ENCODE results near the gene CIAPIN1.

CIAPIN1 gene

DNA sequence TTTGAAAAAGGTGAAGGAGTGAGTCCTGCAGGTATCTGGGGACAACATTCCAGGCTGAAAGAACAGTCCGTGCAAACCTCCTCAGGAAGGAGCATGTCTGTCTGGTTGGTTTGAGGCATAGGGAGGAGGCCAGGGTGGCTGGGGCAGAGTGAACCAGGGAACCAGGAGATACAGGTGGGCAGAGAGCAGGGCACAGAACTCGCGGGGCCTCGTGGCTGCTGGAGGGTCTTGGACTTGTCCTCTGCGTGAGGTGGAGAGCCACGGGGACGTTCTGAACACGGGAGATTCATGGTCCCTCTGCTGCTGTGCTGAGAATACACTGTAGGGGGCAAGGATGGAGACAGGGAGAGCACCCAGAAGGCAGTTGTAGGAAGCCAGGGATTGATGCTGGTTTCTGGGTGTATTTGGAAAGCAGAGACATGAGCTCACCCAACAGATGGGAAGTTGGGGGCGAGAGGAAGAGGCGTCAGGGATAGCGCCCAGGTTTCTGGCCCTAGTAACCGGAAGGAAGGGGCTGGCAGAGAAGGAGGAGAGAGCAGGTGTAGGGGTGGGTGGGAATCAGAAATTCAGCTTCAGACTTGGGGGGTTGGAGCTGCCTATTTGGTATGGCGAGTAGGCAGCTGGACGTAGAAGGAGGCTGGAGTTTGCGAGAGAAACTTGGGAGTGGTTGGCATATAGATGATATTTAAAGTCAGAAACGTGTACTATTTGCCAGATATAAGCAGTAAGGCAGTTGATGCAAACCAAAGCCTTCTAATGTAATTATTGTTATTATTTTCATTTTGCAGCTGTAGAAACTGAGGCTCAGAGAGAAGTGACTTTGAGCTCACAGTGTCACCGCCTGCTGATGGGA, 43.0 kb downstream of the CIAPIN1 start, which contains the start of gene CCL17:
CCL17 (plus strand) TSS at position 803 of the 853 bp plus-strand sequence. CDS start 9,166 bp downstream, outside the sequence.
- no peak for DNase-seq

DNA sequence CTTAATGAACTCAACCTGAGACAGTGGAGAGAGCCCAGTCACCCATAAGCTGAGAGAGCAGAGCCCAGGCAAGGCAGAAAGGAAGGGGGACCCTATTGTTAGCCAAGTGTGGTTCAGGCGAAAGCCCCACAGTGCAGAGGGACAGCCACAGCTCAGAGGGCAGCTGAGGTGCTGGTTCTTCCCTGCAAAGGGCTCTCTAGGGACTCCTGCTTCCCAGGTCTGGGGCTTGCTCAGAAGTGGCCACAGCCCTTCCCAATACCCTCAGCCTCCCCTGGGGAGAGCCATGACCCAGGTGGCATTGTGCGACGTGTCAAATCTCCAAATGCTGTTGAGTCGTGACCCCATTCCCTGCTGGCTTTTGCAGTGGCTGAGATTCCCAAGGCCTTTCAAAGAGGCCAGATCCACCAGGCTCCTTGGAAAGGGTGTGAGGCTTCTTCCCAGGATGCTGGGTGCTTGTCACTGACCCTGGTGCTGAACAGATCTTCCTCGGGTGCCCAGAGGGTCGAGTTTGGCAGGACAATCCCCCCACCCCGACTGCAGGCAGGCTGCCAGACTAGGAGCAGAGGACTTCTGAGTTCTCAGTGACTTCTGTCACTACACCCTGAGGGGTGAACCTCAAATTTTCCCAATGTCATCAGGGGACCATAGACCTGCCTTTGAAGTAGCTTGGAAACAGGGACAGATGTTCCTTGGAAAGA, 45.1 kb downstream of the CIAPIN1 start:
- no peak for DNase-seq

DNA sequence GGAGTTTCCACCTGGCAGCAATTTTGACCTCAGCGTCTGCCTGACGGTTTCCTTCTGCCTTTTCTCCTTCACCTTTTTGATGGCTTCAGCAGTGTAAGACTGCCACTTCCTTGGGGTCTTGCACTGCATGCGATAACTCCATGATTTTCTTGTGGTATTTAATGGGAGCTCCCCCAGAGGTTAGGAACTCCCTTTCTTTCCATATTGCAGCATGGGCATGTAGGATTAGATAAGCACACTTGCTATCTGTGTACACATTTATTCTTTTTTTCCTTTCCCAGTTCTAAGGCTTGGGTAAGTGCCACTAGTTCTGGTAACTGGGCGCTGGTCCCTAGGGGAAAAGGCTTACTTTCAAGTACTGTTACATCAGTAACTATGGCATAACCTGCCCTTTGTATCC, 49.7 kb downstream of the CIAPIN1 start:
- peak; percentile 42 for DNase-seq

DNA sequence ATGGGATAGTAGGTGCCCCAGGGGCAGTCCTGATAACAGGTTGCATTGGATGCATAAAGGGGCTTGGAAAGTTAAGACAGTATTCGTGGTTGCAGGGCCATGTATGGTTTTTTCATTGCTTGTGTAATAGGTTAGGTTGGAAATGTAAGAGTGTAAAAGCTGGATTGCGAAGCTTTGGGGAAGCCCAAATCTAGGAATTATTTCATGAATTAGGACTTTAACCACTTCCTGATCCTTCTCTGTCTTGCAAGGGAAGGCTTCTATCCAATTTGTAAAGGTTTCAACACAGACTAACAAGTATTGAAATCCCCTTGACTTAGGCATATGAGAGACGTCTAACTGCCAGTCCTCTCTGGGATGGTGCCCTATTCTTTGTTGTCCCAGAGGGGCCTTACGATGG, 50.4 kb downstream of the CIAPIN1 start:
- DNase-seq = no peak

DNA sequence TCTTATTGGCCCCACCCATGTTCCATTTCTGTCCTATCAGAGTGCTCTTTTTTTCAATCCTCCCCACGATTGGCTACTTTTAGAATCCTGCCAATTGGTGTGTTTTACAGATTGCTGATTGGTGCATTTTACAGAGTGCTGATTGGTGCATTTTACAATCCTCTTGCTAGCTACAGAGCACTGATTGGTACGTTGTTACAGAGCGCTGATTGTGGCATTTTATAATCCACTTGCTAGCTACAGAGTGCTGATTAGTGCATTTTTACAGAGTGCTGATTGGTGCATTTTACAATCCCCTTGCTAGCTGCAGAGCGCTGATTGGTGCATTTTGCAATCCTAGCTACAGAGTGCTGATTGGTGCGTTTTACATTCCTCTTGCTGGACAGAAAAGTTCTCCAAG, 52.2 kb downstream of the CIAPIN1 start:
- DNase-seq = no peak

DNA sequence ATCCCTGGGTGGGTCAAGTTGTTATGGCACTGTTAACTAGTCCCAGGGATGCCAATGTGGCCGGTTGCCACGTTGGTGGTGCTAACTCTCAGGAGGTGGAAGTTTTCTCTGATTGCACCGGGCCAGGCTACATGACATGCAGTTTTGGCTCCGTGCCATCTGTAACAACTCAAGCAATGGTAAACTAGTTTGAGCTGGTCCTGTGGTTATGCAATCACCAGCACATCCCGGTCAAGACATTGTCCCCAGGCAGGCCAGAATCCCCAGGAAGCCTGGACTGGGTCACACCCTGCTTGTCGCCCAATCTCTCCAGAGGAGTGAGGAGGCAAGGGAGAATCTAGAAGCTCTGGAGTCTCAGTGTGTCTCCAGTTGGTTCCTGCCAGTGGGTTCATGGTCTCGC, 52.7 kb downstream of the CIAPIN1 start:
- DNase-seq = peak; percentile 21

DNA sequence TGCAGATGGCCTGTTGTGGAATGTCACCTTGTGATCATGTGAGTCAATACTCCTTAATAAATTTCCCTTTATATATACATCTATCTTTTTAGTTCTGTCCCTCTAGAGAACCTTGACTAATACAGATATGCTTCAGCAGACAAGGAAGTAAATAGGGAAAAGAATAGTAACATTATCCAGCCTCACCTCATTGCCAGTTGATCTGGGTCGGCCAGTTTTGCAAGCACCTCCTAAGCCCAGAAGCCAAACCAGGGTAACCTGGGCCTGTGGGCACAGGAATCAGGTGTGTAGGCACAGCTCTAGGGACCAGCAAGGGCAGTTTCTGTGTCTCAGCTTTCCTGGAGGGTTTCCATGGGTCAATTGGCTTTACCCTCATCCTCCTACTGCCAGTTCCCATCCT, 54.5 kb downstream of the CIAPIN1 start:
- DNase-seq = no peak

DNA sequence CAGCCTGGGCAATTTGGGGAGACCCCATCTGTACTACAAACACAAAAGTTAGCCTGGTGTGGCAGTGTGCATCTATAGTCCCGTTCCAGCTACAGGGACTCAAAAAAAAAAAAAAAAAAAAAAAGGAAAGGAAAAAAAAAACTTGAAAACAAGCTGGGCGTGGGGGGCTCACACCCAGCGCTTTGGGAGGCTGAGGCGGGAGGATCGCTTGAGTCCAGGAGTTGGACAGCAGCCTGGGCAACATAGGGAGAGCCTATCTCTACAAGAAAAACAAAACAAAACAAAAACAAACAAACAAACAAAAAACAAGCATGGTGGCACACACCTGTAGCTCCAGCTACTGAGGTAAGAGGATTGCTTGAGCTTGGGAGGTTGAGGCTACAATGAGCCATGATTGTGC, 55.5 kb downstream of the CIAPIN1 start:
- no peak for DNase-seq

DNA sequence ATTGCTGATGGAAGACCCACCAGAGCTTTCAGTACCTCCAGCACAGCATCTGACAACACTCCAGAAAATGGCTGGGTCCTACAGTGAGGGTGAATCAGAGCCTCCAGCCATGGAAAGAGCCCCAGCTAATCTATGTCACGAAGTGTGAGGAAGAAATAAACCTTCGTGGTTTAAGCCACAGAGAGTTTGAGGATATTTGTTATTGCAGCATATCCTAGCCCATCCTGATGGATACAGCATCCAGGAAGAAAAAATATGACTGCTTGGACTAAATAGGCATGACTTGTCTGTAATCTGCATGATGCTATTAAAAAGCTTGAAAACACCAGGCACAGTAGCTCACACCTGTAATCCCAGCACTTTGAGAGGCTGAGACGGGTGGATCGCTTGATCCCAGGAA, 55.9 kb downstream of the CIAPIN1 start:
- DNase-seq = no peak

DNA sequence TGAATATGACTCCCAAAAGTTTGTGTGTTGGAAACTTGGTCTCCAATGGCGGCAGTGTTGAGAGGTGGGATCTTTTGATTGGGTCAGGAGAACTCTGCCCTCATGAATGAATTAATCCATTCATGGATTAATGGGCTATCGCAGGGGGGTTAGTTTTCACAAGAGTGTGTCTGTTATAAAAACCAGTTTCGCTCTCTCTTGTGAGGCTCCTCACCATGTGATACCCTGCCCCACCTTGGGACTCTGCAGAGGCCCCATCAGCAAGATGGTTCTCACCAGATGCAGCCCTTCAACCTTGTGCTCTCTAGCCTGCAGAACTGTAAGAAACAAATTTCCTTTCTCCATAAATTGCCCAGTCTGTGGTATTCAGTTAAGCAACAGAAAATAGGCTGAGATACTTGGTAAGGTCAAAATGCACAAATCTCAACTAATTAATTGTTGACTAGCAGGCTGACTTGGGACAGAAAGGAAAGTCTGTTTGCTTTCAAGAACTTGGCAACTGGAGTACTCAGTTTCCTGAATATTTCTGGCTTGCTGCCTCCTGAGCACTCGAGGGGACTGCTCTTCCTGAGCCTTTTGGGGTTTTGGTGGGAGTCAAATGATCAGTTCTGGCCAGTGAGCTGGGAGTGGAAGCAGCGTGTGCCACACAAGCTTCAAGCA, 56.4 kb downstream of the CIAPIN1 start:
- no peak for DNase-seq

DNA sequence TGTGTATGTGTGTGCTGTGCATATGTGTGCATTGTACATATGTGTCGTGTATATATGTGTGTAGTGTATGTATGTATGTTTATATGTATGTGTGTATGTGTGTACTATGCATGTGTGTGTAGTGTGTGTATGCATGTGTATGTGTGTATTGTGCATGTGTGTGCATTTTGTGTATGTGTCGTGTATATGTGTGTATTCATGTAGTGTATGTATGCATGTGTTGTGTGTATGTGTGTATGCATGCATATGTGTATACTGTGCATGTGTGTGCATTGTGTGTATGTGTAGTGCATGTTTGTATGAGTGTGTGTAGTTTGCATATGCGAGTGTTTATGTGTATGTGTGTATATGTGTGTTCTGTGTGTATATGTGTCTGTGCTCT, 58.1 kb downstream of the CIAPIN1 start:
- no peak for DNase-seq

DNA sequence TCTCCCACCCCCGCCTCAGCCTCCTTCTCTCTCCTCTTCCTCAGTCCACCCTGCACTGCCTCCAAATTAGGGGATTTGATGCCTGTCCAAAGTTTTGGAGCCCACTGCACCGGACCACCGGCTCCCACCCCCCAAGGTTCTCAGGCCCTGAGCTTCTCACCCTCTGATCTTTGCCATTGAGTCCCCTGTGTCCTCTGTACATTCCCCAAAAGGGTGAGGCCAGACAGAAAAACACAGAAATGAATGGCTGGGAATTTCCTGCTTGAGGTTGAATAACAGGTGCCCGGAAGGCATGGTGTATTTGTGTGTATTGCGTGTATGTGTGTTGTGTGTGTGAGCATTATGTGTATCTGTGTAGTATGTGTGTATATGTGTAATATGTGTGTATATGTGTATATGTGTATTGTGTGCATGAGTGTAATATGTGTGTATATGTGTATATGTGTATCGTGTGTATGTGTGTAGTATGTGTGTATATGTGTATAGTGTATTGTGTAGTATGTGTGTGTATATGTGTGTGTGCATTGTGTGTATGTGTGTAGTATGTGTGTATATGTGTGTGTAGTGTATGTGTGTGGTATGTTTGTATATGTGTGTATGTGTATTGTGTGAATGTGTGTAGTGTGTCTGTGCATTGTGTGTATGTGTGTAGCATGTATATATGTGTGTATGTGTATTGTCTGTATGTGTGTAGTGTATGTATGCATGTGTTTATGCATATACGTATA, 58.7 kb downstream of the CIAPIN1 start:
- DNase-seq = no peak

DNA sequence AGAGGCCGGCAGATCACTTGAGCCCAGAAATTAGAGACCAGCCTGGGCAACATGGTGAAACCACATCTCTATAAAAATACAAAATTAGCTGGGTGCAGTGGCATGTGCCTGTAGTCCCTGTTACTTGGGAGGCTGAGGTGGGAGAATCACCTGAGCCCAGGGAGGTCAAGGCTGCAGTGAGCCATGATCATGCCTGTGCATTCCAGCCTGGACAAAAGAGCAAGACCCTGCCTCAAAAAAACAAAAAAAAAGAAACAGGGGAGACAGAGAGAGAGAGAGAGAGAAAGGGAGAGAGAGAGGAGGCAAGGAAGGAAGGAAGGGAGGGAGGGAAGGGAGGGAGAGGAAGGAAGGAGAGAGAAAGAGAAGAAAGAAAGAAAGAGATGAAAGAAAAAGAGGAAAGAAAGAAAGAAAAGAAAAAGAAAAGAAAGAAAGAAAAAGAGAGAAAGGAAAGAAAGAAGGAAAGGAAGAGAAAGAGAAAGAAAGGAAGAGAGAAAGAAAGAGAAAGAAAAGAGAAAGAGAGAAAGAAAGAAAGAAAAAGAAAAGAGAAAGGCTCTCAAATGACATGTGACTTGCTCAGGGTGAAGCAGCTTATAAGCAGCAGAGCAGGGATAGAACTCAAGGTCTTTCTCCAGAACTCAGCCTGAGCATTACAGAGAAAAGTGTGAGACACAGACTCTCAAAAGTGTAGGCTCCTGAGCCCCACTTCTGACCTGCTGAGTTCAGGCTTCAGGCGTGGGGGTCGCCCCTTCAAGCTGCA, 59.4 kb downstream of the CIAPIN1 start:
- no peak for DNase-seq

DNA sequence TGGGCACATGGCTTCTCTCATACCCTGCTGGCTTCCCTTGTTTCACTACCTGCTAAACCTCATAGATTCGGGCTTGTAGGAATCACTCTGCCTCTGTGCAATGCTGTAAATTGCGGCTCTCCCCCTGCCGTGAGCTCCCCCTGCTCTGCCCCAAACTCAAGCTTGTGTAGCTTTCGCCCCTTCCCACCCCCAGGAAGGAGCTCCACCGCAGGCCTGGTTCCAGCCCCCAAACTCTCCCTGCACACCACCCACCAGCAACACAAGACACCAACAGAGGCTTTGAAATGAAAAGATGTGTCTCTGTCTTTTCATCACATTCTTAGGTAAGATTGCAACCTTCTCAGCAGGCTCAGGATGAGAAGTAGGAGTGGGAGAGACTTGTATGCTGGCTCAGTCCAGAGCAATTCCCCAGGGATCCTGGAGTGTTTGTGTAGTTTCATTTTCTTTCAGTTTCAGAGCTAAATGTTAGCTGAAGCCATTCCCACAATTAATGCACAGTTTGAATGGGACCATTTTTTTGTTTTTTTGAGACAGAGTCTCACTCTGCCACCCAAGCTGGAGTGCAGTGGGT, 60.7 kb downstream of the CIAPIN1 start:
- no peak for DNase-seq

DNA sequence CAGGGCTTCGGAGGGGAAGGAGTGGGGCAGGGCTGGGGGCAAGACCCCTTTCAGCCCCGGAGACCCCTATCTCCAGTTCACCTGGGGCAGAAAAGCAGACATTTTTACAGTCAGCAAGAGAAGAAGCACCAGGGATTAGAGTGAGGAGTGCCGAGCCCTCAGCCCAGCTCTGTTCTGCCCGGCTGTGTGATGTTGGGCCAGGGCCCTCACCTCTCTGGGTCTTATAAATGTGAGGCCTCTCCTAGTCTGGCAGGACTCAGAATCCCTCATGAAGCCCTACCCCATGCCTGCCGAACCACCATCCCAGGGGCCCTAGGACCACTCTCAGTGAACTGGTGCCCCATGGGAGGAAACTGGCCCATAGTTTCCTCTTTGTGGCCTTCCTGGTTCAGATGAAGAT, 62.1 kb downstream of the CIAPIN1 start:
- no peak for DNase-seq

DNA sequence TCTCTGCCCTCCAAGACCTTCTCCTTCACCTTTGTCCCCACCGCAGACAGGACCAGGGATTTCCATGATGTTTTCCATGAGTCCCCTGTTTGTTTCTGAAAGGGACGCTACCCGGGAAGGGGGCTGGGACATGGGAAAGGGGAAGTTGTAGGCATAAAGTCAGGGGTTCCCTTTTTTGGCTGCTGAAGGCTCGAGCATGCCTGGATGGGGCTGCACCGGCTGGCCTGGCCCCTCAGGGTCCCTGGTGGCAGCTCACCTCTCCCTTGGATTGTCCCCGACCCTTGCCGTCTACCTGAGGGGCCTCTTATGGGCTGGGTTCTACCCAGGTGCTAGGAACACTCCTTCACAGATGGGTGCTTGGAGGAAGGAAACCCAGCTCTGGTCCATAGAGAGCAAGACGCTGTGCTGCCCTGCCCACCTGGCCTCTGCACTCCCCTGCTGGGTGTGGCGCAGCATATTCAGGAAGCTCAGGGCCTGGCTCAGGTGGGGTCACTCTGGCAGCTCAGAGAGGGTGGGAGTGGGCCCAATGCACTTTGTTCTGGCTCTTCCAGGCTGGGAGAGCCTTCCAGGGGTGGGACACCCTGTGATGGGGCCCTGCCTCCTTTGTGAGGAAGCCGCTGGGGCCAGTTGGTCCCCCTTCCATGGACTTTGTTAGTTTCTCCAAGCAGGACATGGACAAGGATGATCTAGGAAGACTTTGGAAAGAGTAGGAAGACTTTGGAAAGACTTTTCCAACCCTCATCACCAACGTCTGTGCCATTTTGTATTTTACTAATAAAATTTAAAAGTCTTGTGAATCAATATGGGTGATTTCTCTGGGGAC, 62.7 kb downstream of the CIAPIN1 start:
- DNase-seq = peak; percentile 29

DNA sequence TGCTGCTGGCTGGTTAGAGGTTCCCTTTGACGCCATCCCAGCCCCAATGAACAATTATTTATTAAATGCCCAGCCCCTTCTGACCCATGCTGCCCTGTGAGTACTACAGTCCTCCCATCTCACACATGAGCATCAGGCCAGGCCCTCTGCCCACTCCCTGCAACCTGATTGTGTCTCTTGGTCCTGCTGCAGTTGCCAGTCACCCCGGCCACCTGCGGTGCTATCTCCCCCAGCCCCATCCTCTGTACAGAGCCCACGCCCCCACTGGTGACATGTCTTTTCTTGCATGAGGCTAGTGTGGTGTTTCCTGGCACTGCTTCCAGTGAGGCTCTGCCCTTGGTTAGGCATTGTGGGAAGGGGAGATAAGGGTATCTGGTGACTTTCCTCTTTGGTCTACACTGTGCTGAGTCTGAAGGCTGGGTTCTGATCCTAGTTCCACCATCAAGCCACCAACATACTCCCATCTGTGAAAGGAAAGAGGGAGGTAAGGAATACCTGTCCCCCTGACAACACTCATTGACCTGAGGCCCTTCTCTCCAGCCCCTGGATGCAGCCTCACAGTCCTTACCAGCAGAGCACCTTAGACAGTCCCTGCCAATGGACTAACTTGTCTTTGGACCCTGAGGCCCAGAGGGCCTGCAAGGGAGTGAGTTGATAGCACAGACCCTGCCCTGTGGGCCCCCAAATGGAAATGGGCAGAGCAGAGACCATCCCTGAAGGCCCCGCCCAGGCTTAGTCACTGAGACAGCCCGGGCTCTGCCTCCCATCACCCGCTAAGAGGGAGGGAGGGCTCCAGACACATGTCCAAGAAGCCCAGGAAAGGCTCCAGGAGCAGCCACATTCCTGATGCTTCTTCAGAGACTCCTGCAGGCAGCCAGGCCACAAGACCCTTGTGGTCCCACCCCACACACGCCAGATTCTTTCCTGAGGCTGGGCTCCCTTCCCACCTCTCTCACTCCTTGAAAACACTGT, 63.6 kb downstream of the CIAPIN1 start:
- peak; percentile 65 for DNase-seq

DNA sequence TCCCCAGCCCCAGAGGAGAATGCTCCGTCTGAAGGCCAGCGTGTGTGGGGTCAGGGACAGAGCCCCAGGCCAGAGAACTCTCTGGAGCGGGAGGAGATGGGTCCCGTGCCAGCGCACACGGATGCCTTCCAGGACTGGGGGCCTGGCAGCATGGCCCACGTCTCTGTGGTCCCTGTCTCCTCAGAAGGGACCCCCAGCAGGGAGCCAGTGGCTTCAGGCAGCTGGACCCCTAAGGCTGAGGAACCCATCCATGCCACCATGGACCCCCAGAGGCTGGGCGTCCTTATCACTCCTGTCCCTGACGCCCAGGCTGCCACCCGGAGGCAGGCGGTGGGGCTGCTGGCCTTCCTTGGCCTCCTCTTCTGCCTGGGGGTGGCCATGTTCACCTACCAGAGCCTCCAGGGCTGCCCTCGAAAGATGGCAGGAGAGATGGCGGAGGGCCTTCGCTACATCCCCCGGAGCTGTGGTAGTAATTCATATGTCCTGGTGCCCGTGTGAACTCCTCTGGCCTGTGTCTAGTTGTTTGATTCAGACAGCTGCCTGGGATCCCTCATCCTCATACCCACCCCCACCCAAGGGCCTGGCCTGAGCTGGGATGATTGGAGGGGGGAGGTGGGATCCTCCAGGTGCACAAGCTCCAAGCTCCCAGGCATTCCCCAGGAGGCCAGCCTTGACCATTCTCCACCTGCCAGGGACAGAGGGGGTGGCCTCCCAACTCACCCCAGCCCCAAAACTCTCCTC, 64.5 kb downstream of the CIAPIN1 start:
- no peak for DNase-seq

All from hematopoietic multipotent progenitor cell treated with erythropoietin and hydrocortisone succinate and interleukin-3 and kit ligand, for 6 days (in vitro differentiated cells).